Transverse colon (tissue), 3 donors: Measurements from ENCODE around the gene DNAH5.

Experiments
- POLR2A ChIP-seq: fragments of 450-650 bp; IDR thresholded peaks from one replicate; pipeline ENCODE4 v1.6.1; 2016; ENCODE audit warnings: antibody characterized with exemption, mild to moderate bottlenecking, moderate library complexity
- TF ChIP-seq, protein P1 (sequence below), 5 experiments: fragments of 200-600 bp in 3 of 5; fragments of 450-650 bp in 2 of 5; sonication (generic) in 3 of 5; IDR thresholded peaks; 1 replicate in 2 of 5; 2 replicates in 3 of 5; pipeline ENCODE4 v1.5.1; 2016 to 2017; ENCODE audit warnings: antibody characterized with exemption in 5 of 5, inconsistent platforms in 3 of 5, mild to moderate bottlenecking in 2 of 5, moderate library complexity in 1 of 5

DNA sequence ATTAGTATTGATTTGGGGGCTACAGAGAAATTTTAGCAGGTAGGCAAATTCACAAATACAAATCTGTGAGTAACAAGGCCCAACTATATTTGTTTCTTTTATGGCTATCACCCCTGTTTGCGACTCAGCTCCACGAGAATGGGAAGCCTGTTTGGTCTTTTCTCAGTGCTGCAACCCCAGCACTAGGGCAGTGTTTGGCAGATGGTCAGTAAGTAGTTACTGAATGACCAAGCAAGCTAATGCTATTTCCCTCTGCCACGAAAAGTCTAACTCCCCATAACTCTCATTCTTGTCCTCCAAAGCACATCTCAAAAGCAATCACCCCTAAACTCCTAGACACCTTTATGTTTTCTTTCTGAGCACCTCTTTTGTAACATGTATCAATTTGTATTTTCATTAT lies 245.6 kb downstream of the DNAH5 start:
- TF ChIP-seq, protein P1, sequence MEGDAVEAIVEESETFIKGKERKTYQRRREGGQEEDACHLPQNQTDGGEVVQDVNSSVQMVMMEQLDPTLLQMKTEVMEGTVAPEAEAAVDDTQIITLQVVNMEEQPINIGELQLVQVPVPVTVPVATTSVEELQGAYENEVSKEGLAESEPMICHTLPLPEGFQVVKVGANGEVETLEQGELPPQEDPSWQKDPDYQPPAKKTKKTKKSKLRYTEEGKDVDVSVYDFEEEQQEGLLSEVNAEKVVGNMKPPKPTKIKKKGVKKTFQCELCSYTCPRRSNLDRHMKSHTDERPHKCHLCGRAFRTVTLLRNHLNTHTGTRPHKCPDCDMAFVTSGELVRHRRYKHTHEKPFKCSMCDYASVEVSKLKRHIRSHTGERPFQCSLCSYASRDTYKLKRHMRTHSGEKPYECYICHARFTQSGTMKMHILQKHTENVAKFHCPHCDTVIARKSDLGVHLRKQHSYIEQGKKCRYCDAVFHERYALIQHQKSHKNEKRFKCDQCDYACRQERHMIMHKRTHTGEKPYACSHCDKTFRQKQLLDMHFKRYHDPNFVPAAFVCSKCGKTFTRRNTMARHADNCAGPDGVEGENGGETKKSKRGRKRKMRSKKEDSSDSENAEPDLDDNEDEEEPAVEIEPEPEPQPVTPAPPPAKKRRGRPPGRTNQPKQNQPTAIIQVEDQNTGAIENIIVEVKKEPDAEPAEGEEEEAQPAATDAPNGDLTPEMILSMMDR (IDR thresholded peaks at IDR 0.05): no peak
- no peak for TF ChIP-seq POLR2A
